ENCODE data around the gene RPRD1A. TPM values are rescaled to one million over a fixed set of nuclear protein-coding genes. Genes with fewer than 3 reads are reported as not detected.

RPRD1A gene
- total RNA-seq, 3 donors from 2014 or later = 31.7 to 64.5 (median 38.7) TPM

DNA sequence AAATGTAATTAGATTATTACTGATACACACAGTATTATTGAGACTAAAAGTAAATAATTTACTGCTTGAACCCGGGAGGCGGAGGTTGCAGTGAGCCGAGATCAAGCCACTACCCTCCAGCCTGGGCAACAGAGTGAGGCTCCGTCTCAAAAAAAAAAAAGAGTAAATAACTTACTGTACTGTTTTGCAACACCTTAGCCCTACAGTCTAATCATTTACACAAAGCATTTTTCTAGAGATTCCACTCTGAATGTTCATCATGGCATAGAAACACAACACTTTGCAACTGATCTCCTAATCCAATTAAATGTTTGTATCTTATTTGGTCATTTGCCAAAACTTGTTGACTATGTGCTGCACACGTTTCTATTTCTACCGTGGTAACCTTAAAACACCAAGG lies 118.3 kb downstream of the RPRD1A start:
- intact Hi-C loops (cut with DNase I, micrococcal nuclease) = no loop called here
- TF ChIP-seq, protein P1, sequence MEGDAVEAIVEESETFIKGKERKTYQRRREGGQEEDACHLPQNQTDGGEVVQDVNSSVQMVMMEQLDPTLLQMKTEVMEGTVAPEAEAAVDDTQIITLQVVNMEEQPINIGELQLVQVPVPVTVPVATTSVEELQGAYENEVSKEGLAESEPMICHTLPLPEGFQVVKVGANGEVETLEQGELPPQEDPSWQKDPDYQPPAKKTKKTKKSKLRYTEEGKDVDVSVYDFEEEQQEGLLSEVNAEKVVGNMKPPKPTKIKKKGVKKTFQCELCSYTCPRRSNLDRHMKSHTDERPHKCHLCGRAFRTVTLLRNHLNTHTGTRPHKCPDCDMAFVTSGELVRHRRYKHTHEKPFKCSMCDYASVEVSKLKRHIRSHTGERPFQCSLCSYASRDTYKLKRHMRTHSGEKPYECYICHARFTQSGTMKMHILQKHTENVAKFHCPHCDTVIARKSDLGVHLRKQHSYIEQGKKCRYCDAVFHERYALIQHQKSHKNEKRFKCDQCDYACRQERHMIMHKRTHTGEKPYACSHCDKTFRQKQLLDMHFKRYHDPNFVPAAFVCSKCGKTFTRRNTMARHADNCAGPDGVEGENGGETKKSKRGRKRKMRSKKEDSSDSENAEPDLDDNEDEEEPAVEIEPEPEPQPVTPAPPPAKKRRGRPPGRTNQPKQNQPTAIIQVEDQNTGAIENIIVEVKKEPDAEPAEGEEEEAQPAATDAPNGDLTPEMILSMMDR (IDR thresholded peaks at IDR 0.05) = no peak
- Histone ChIP-seq H3K4me3 (no peak overlapping the region), H3K9me3 (no peaks in the 10 kb centered on the region), H3K36me3 (ENCODE audit: low read depth) (no peaks in the 10 kb centered on the region), H3K4me1 (ENCODE audit: low read depth) (no peaks in the 10 kb centered on the region)
- ATAC-seq (no peak), DNase-seq (no peak)

DNA sequence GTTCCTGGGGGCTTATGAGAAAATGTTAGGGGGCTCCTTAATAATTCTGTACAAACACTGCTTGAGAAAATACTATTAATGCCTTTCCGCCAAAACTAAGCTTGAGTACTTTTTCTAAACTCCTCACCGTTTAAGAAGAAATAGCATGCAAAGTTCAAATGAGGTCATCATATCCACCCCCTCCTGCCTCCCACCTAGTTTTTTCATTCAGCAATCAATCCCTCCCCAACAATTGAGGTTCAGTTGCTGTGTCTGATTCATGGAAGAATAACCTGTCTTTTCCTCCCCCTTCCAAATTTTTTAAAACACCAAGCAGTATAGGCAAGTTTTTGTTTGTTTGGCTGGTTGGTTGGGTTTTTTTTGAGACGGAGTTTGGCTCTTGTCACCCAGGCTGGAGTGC lies 119.3 kb downstream of the RPRD1A start:
- ATAC-seq = no peak
- DNase-seq = no peak
- no peaks in the 10 kb centered on the region for H3K9me3 ChIP-seq
- intact Hi-C loops (cut with DNase I, micrococcal nuclease) = no loop called here
- no peaks in the 10 kb centered on the region for H3K36me3 ChIP-seq (ENCODE audit: low read depth)
- no peaks in the 10 kb centered on the region for H3K4me1 ChIP-seq (ENCODE audit: low read depth)
- TF ChIP-seq, protein P1 (IDR thresholded peaks at IDR 0.05) = no peak
- no peak overlapping the region for H3K4me3 ChIP-seq

DNA sequence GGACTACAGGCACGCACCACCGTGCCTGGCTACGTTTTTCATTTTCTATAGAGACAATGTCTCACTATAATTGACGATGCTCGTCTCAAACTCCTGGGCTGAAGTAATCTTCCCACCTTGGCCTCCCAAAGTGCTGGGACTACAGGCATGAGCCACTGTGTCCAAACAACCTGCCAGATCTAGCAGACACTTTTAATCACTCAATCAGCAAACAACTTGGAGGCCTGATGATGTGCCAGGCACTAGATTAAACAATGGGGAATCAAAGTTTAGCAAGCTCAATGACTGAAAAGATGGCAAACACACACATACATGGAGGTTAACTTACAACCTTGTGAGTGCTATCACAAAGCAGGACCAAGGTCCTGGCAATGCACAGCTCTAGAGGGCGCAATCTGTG lies 124.7 kb downstream of the RPRD1A start:
- intact Hi-C loops (cut with DNase I, micrococcal nuclease) = no loop called here
- Histone ChIP-seq H3K9me3 (no peaks in the 10 kb centered on the region), H3K36me3 (ENCODE audit: low read depth) (no peaks in the 10 kb centered on the region), H3K4me1 (ENCODE audit: low read depth) (no peaks in the 10 kb centered on the region), H3K4me3 (no peak overlapping the region)
- DNase-seq (no peak), ATAC-seq (no peak)
- TF ChIP-seq, protein P1 (IDR thresholded peaks at IDR 0.05) = no peak

DNA sequence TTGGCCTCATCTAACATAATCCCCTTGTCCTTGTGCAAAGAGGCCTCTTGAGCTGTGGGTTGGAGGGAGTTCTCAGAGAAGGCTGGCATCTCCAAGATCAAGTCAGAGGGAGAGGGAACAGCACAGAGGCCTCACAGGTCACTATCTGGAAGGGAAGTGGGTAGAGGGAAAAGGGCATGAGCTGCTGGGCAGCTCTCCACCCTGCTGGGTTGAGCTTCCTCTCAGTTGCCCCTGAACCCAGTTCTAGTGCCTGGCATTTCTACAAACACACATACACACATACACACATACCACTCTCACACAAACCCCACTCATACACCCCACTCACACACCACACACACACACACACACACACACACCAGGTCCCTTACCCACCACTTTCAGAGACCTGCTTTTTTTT lies 125.2 kb downstream of the RPRD1A start:
- H3K9me3 ChIP-seq = no peaks in the 10 kb centered on the region
- TF ChIP-seq, protein P1 (IDR thresholded peaks at IDR 0.05) = no peak
- H3K4me1 ChIP-seq (ENCODE audit: low read depth) = no peaks in the 10 kb centered on the region
- ATAC-seq (no peak), DNase-seq (no peak)
- no peak overlapping the region for H3K4me3 ChIP-seq
- intact Hi-C loops (cut with DNase I, micrococcal nuclease) = no loop called here
- H3K36me3 ChIP-seq (ENCODE audit: low read depth) = no peaks in the 10 kb centered on the region

DNA sequence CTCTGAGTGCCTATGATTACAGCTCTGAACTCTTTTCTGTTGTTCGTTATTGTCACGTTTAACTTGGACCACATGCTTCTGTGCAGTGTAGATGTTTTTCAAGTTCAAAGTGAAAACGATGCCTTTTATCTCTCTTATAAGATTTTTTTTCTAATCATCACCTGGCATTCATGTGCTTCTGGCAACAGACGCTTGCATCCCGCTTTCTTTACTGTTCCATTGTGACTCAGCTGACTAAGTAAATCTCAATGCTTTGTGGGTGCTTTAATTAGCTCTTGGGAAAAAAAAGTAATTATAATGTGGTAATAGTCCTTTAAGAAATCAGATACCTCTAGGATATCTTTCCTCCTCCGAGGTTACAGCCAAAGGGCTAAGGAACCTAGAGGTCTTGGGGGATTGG lies 126.1 kb downstream of the RPRD1A start:
- ATAC-seq (no peak), DNase-seq (no peak)
- intact Hi-C loops (cut with DNase I, micrococcal nuclease) = no loop called here
- H3K36me3 ChIP-seq (ENCODE audit: low read depth) = no peaks in the 10 kb centered on the region
- H3K9me3 ChIP-seq = no peaks in the 10 kb centered on the region
- H3K4me1 ChIP-seq (ENCODE audit: low read depth) = no peaks in the 10 kb centered on the region
- TF ChIP-seq, protein P1 (IDR thresholded peaks at IDR 0.05) = no peak
- no peak overlapping the region for H3K4me3 ChIP-seq

Other genes with a start within 250 kb of the RPRD1A start
- gene SLC39A6, start 61.8 kb upstream of the RPRD1A start, total RNA-seq = 10 to 100 TPM in 2 of 3 donors, 1 to 10 TPM in 1; 6.6 to 23.3 (median 10.3) TPM
- 10 to 100 TPM; 45.4 to 62.9 (median 55.4) TPM for gene ELP2, start 62.3 kb upstream of the RPRD1A start, total RNA-seq
- 1 to 10 TPM; 3.3 to 4.7 (median 4.4) TPM for gene MOCOS, start 119.9 kb upstream of the RPRD1A start, total RNA-seq
- 10 to 100 TPM in 1 of 3 donors, 1 to 10 TPM in 2; 2.7 to 14.4 (median 4.0) TPM for gene FHOD3, start 230.2 kb upstream of the RPRD1A start, total RNA-seq